Cardiac muscle cell (in vitro differentiated cells and primary cell): ENCODE measurements around the gene TMEM271. TPM values are rescaled to one million over a fixed set of nuclear protein-coding genes. Genes with fewer than 3 reads are reported as not detected.

Experiments
- DNase-seq, 2 donors: peaks; one replicate each; pipeline versions ENCODE4 v3.0.0 to v3.0.0-alpha.2; 2010 to 2017; ENCODE audit warnings: low read depth in 1 of 2, low spot score in 1 of 2
- H3K27ac ChIP-seq: fragments of 200-600 bp; sonication (generic); 2 replicates; pipeline ENCODE4 v1.5.1; 2016
- H3K27me3 ChIP-seq: fragments of 200-600 bp; sonication (generic); 2 replicates; pipeline ENCODE4 v1.6.0; 2016; ENCODE audit warnings: control low read depth
- H3K36me3 ChIP-seq: fragments of 200-600 bp; sonication (generic); 2 replicates; pipeline ENCODE4 v1.5.1; 2016; ENCODE audit warnings: control low read depth
- H3K4me1 ChIP-seq: fragments of 200-600 bp; sonication (generic); 2 replicates; pipeline ENCODE4 v1.8.1; 2017; ENCODE audit warnings: low read depth, mild to moderate bottlenecking, mixed run types
- H3K4me3 ChIP-seq: fragments of 200-600 bp; sonication (generic); 2 replicates; pipeline ENCODE4 v1.5.1; 2016; ENCODE audit warnings: mild to moderate bottlenecking
- H3K9me3 ChIP-seq: fragments of 200-600 bp; sonication (generic); 2 replicates; pipeline ENCODE4 v1.5.1; 2017; ENCODE audit warnings: low read depth, mild to moderate bottlenecking, control low read depth
- CTCF ChIP-seq: IDR thresholded peaks from 2 replicates; pipeline ENCODE4 v1.5.1; 2012; ENCODE audit warnings: low read depth, mild to moderate bottlenecking, low read length
- polyA plus RNA-seq: library from polyadenylated mRNA; unstranded; fragments of >200 nt; fragmentation: Nextera tagmentation; extraction: Ambion mirVana; gene quantifications from 2 replicates; pipeline ENCODE4 v1.2.1, GENCODE V29; 2016
- total RNA-seq: library from RNA; depleted of rRNA; stranded (reverse); fragments of >200 nt; gene quantifications from 2 replicates; pipeline ENCODE4 v1.2.3, GENCODE V29; 2016

TMEM271 gene
- total and polyA plus RNA-seq, 2 experiments from 2014 or later, result not detected

GRCh38 chr4:535924-536281 lies 40.2 kb downstream of the TMEM271 start:
- no peak overlapping the region for H3K4me3 ChIP-seq
- DNase-seq, result no peak
- no peak for TF ChIP-seq CTCF
- no peak overlapping the region for H3K27ac ChIP-seq
- no peaks in the 10 kb centered on the region for H3K9me3 ChIP-seq
- peaks cover 12% of the 10 kb centered on the region for H3K36me3 ChIP-seq
- no peaks in the 10 kb centered on the region for H3K4me1 ChIP-seq
- no peaks in the 10 kb centered on the region for H3K27me3 ChIP-seq

GRCh38 chr4:535181-535923 lies 40.7 kb downstream of the TMEM271 start:
- H3K4me3 ChIP-seq, result no peak overlapping the region
- no peak for DNase-seq
- peaks cover 15% of the 10 kb centered on the region for H3K36me3 ChIP-seq
- H3K4me1 ChIP-seq, result no peaks in the 10 kb centered on the region
- no peak for TF ChIP-seq CTCF
- H3K9me3 ChIP-seq, result no peaks in the 10 kb centered on the region
- no peaks in the 10 kb centered on the region for H3K27me3 ChIP-seq
- no peak overlapping the region for H3K27ac ChIP-seq

- Histone ChIP-seq H3K36me3 (peaks cover 19% of the 10 kb centered on the region), H3K4me3 (no peak overlapping the region)
- no peak for TF ChIP-seq CTCF
Observed at GRCh38 chr4:534576-535151, 41.4 kb downstream of the TMEM271 start.

GRCh38 chr4:534101-534575 lies 42.0 kb downstream of the TMEM271 start:
- peaks cover 17% of the 10 kb centered on the region for H3K36me3 ChIP-seq
- TF ChIP-seq CTCF, result no peak
- H3K27ac ChIP-seq, result no peak overlapping the region
- no peaks in the 10 kb centered on the region for H3K4me1 ChIP-seq
- H3K27me3 ChIP-seq, result no peaks in the 10 kb centered on the region
- no peaks in the 10 kb centered on the region for H3K9me3 ChIP-seq
- DNase-seq, result no peak
- no peak overlapping the region for H3K4me3 ChIP-seq

More at GRCh38 chr4:534576-535151, 41.4 kb downstream of the TMEM271 start:
- H3K9me3 ChIP-seq, result no peaks in the 10 kb centered on the region
- no peaks in the 10 kb centered on the region for H3K27me3 ChIP-seq
- no peaks in the 10 kb centered on the region for H3K4me1 ChIP-seq
- no peak for DNase-seq
- H3K27ac ChIP-seq, result no peak overlapping the region

- Histone ChIP-seq H3K27me3 (no peaks in the 10 kb centered on the region), H3K9me3 (no peaks in the 10 kb centered on the region), H3K36me3 (peaks cover 17% of the 10 kb centered on the region), H3K27ac (no peak overlapping the region), H3K4me3 (no peak overlapping the region), H3K4me1 (no peaks in the 10 kb centered on the region)
- TF ChIP-seq CTCF, result no peak
- no peak for DNase-seq
Observed at GRCh38 chr4:533318-534100, 42.6 kb downstream of the TMEM271 start.
